ENCODE results near the gene AHCYL1. TPM values are rescaled to one million over a fixed set of nuclear protein-coding genes. Genes with fewer than 3 reads are reported as not detected.

Gene AHCYL1
- total and polyA plus RNA-seq, 2 of the 8 experiments (the other 6 are each of a cell fraction or from before 2014, with no cell fraction given) = 64.5 to 95.9 TPM

- Histone ChIP-seq H3K27me3 (replicated peaks in 1 of 4; ENCODE audit: control insufficient read depth in 3 of 4, extremely low read depth in 1 of 4, insufficient read depth in 3 of 4, low read length in 3 of 4) (no peaks in the 10 kb centered on the region), H3K9ac (replicated peaks in 1 of 4; ENCODE audit: extremely low read depth in 1 of 4, low read depth in 3 of 4, low read length in 3 of 4) (no peak overlapping the region), H4K8ac (ENCODE audit: extremely low read depth, insufficient read depth, low read length) (no peak overlapping the region), H2BK120ac (replicated peaks; ENCODE audit: low read depth, low read length) (no peak overlapping the region), H3K4me1 (replicated peaks in 1 of 4; ENCODE audit: control insufficient read depth in 3 of 4, insufficient read depth in 4 of 4, low read length in 3 of 4) (no peaks in the 10 kb centered on the region), H3K4ac (replicated peaks; ENCODE audit: insufficient read length, low read depth, low read length) (no peak overlapping the region), H3K4me2 (ENCODE audit: insufficient read depth in 1 of 2, low read depth in 2 of 2, low read length in 2 of 2) (no peak overlapping the region), H3K14ac (ENCODE audit: insufficient read length) (no peak overlapping the region), H2BK5ac (ENCODE audit: low read depth, low read length) (no peak overlapping the region), H3K79me1 (ENCODE audit: low read depth, low read length) (no peaks in the 10 kb centered on the region), H3K56ac (replicated peaks; ENCODE audit: insufficient read length, low read depth, low read length) (no peak overlapping the region), H3K9me3 (ENCODE audit: insufficient read depth in 2 of 2, low read depth in 1 of 2, low read length in 1 of 2) (no peaks in the 10 kb centered on the region), H3K79me2 (ENCODE audit: control insufficient read depth in 1 of 2, insufficient read depth in 2 of 2, low read length in 2 of 2) (no peaks in the 10 kb centered on the region), H3K36me3 (ENCODE audit: control insufficient read depth in 2 of 4, insufficient read depth in 4 of 4, low read length in 3 of 4) (peaks cover 34 to 97% (median 82%) of the 10 kb centered on the region in 4 experiments), H2BK12ac (ENCODE audit: low read depth, low read length) (no peak overlapping the region), H2BK15ac (ENCODE audit: low read length) (no peak overlapping the region), H4K20me1 (replicated peaks in 1 of 2; ENCODE audit: control insufficient read depth in 1 of 2, insufficient read depth in 2 of 2, low read length in 2 of 2) (peaks cover 0 to 2% of the 10 kb centered on the region in 2 experiments), H3K23ac (ENCODE audit: insufficient read length) (no peak overlapping the region), H3K4me3 (ENCODE audit: extremely low read depth in 1 of 4, insufficient read depth in 2 of 4, low read depth in 3 of 4, low read length in 4 of 4) (no peak overlapping the region), H3K23me2 (ENCODE audit: low read depth, low read length) (no peaks in the 10 kb centered on the region), H2AK5ac (ENCODE audit: low read depth, low read length) (no peak overlapping the region), H2AFZ (ENCODE audit: low read length) (no peak overlapping the region), H4K91ac (replicated peaks; ENCODE audit: insufficient read length, low read length) (no peak overlapping the region), H4K5ac (ENCODE audit: insufficient read length, low read depth, low read length) (no peak overlapping the region), H2BK20ac (ENCODE audit: low read length) (no peak overlapping the region), H3K18ac (ENCODE audit: extremely low read depth, low read length) (no peak overlapping the region), H3K27ac (ENCODE audit: low read depth, low read length) (no peak overlapping the region)
- TF ChIP-seq SIX5 (IDR thresholded peaks at IDR 0.05; ENCODE audit: low read depth, low read length) (no peak), RAD21 (IDR thresholded peaks at IDR 0.05 in 1 of 2, conservative IDR thresholded peaks at IDR 0.05 in 1 of 2; ENCODE audit: low read depth in 2 of 2, low read length in 2 of 2) (no peak), TAF7 (optimal IDR thresholded peaks at IDR 0.05; ENCODE audit: borderline replicate concordance, low read depth, low read length) (no peak), EZH2 (IDR thresholded peaks at IDR 0.05; ENCODE audit: low read depth, low read length, severe bottlenecking) (no peak)
- TF ChIP-seq, protein P1, sequence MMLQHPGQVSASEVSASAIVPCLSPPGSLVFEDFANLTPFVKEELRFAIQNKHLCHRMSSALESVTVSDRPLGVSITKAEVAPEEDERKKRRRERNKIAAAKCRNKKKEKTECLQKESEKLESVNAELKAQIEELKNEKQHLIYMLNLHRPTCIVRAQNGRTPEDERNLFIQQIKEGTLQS (IDR thresholded peaks at IDR 0.05; ENCODE audit: insufficient read depth, low read depth, low read length) = no peak
- no peak for DNase-seq (ENCODE audit: low read depth in 1 of 2, low spot score in 2 of 2)
- 80% methylated on average over 1 of the region's 1 CpG; no CpG with 5 or more reads in 1 of the 2 experiments for WGBS, 2 experiments (ENCODE audit: extremely low coverage in 1 of 2, insufficient coverage in 1 of 2, insufficient read length in 1 of 2, insufficient replicate concordance in 2 of 2, low coverage in 1 of 2, low lambda C conversion rate in 2 of 2, missing lambda C conversion rate in 1 of 2)
- FAIRE-seq = no peak
- ChIA-PET POLR2A (ENCODE audit: partially characterized antibody) (interaction anchor here (1.2 to 1.6 kb wide), 4 partner anchors 10 to 16 kb away, joined by 5 to 6 read pairs (median 6); no protein-coding TSS in a partner anchor), CTCF (ENCODE audit: partially characterized antibody) (interaction anchor here (1.0 to 2.2 kb wide), 6 partner anchors 9 to 97 kb away, joined by 3 to 9 read pairs (median 5); partner anchors contain the start of gene AHCYL1)
Observed at GRCh38 chr1:110019770-110020169, 35.2 kb downstream of the AHCYL1 start.

Measured in H1 (cell line).